Tibial nerve (tissue), 4 donors: ENCODE measurements around the gene MRPL23. TPM values are rescaled to one million over a fixed set of nuclear protein-coding genes. Genes with fewer than 3 reads are reported as not detected.

Source experiments
- DNase-seq, 2 donors: peaks; one replicate each; pipeline ENCODE4 v3.0.0-alpha.2; 2019; ENCODE audit warnings: low spot score in 2 of 2
- H3K27ac ChIP-seq, 4 donors: fragments of 200-600 bp; sonication (generic) in 3 of 4; one replicate each; pipeline ENCODE4 v1.5.1; 2017 to 2019; ENCODE audit warnings: mild to moderate bottlenecking in 1 of 4
- H3K27me3 ChIP-seq, 2 donors: fragments of 200-600 bp; sonication (generic) in 1 of 2; one replicate each; pipeline versions ENCODE4 v1.5.1 to v1.6.0; 2017 to 2019
- H3K36me3 ChIP-seq, 3 donors: fragments of 200-600 bp; sonication (generic); one replicate each; pipeline ENCODE4 v1.5.1; 2018 to 2019
- H3K4me1 ChIP-seq, 4 donors: fragments of 200-600 bp; sonication (generic) in 3 of 4; one replicate each; pipeline ENCODE4 v1.5.1; 2017 to 2019
- H3K4me3 ChIP-seq, 4 donors: fragments of 200-600 bp; sonication (generic) in 3 of 4; one replicate each; pipeline ENCODE4 v1.5.1; 2017 to 2019; ENCODE audit warnings: mild to moderate bottlenecking in 1 of 4, moderate library complexity in 1 of 4
- H3K9me3 ChIP-seq, 4 donors: fragments of 200-600 bp; sonication (generic) in 3 of 4; one replicate each; pipeline ENCODE4 v1.5.1; 2017 to 2019
- CTCF ChIP-seq, 5 experiments: fragments of 200-600 bp in 3 of 5; fragments of 450-650 bp in 2 of 5; sonication (generic) in 3 of 5; IDR thresholded peaks; one replicate each; pipeline ENCODE4 v1.5.1; 2016 to 2019; ENCODE audit warnings: antibody characterized with exemption in 5 of 5, mild to moderate bottlenecking in 3 of 5, moderate library complexity in 2 of 5
- EP300 ChIP-seq, 2 donors: sonication (generic); formaldehyde crosslinking; IDR thresholded peaks; one replicate each; pipeline ENCODE4 v1.6.1; 2017; ENCODE audit warnings: antibody characterized with exemption in 2 of 2, mild to moderate bottlenecking in 1 of 2
- POLR2A ChIP-seq, 2 donors: fragments of 450-650 bp; IDR thresholded peaks; one replicate each; pipeline ENCODE4 v1.6.1; 2017; ENCODE audit warnings: antibody characterized with exemption in 2 of 2, mild to moderate bottlenecking in 2 of 2, moderate library complexity in 2 of 2
- WGBS, 2 donors: methylation state at CpG; one replicate each; pipeline ENCODE4 v1.1.5; 2018; 5-methylcytosine and 5-hydroxymethylcytosine counted together
- total RNA-seq, 4 donors: library from RNA; depleted of rRNA; stranded (reverse); fragments of >200 nt; gene quantifications; one replicate each; pipeline ENCODE4 v1.1.0, GENCODE V29; 2016

Gene MRPL23
- total RNA-seq, 4 donors from 2014 or later, result 81.9 to 139 (median 136) TPM

DNA sequence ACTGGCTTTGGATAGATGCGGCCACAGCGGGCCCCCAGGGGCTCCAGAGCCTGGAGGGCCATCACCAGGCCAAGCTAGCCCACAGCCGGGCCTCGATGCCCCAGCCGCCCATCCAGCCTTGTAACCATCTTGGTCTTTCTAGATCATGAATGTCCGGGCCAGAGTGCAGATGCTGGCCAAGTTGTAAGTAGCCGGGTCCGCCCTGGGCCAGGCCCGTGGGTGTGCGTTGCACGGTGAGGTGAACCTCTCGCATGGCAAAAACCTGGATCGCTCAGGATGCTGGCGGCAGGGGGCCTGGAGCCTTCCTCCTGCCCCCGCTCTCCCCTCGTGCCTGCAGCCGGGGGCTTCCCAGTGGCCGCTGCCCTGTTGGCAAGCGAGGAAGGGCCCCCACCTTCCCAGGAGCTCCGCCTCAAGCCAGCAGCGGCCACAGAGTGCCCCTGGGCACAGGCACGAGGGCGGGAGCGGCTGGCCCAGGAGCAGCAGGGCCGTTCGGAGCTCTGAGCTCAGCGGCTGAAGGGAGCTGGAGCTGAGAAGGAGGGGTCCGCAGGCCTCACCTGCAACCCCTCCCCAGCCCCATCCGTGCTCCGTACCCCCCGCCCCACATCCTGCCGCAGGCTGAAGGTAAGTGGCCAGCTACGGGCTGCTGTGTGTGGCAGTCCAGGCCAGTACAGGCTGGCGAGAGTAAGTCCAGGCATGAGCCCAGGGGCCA, 10.9 kb upstream of the MRPL23 start:
- TF ChIP-seq POLR2A (IDR thresholded peaks at IDR 0.05), result no peak
- no peak for TF ChIP-seq CTCF (IDR thresholded peaks at IDR 0.05)
- no peak for TF ChIP-seq EP300 (IDR thresholded peaks at IDR 0.05)
- Histone ChIP-seq H3K9me3 (no peaks in the 10 kb centered on the region), H3K4me3 (no peak overlapping the region), H3K36me3 (no peaks in the 10 kb centered on the region), H3K27me3 (no peaks in the 10 kb centered on the region), H3K27ac (no peak overlapping the region), H3K4me1 (peaks cover 0 to 24% (median 0%) of the 10 kb centered on the region in 4 donors)
- 84 to 87% methylated on average over 13 to 17 of the region's 34 CpGs for WGBS, 2 donors
- DNase-seq, result no peak

DNA sequence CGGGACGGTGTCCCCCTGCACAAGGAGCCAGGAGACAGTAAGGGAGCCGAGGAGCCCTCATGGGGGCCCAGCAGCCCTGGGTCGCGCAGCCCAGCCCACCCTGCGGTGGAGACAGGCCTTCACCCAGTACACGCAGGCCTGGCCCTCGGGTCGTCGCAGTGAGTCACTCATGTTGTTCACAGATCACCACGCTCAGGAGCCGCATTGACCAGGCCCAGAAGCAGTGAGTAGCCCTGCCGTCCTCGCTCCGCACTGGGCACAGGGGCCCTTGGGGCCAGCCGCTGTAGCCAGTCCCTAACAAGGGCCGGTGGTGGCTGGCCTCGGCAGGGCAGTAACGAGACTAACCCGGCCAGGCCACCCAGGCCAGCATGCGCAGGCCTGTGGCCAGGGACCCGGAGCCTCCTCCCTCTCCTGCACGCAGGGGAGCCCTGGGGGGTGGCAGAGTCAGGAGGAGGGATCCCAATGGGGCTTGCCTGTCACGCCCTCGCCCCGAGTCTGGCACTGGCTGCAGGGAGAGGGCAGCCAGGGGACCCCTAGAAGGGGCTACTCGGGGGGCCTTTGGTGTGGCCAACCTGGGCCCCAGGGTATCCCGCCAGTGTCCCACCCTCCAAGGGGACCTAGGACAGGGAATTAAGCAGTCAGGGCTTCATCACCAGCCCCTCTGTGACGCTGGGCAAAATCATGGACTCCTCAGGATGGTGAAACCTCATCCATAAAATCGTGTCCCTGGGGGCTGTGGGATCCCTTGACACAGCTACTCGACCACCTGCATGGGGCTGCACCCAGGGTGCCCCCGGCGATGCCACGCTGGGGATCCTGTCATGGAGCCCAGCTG, 10.1 kb upstream of the MRPL23 start:
- no peak overlapping the region for H3K4me3 ChIP-seq
- TF ChIP-seq POLR2A (IDR thresholded peaks at IDR 0.05) (no peak), CTCF (IDR thresholded peaks at IDR 0.05) (no peak), EP300 (IDR thresholded peaks at IDR 0.05) (no peak)
- no peaks in the 10 kb centered on the region for H3K27me3 ChIP-seq
- no peak overlapping the region for H3K27ac ChIP-seq
- peaks cover 0 to 17% (median 0%) of the 10 kb centered on the region in 4 donors for H3K4me1 ChIP-seq
- no peak for DNase-seq
- H3K36me3 ChIP-seq, result no peaks in the 10 kb centered on the region
- no peaks in the 10 kb centered on the region for H3K9me3 ChIP-seq
- WGBS, 2 donors, result 88 to 89% methylated on average over 7 to 22 of the region's 34 CpGs

DNA sequence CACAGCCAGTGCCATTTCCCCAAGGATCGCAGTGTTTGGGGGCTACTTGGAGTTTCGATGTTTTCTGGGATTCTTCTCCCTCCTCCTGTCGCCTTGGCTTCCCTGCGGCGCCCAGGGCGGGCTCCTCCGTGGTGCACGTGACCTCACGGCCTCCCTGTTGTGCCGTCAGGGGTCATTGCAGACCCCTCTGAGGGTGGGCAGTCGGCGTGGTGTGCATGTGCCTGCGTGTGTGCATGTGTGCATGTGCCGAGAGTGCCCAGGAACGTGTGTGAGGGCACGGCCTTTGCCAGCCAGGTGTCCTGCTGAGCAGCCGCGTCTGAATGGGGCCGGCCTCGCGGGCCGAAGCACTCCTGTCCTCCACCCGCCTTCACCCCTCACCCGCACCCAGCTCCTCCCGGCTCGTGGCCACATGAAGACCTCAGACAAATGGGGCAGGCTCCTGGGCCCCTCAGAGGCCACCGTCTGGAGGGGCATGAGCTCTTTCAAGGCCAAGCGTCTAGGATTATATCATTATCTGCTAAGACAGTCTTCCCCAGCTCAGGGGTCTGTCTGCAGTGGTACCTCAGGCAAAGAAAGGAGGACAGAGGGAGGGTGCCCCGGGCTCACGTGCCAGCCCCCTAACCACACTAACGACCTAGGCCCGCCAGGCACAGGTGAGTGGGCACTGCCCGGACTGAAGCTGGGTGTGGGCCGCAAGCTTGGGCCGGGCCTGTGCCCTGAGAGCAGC, 9.4 kb upstream of the MRPL23 start:
- TF ChIP-seq CTCF (IDR thresholded peaks at IDR 0.05) (no peak), EP300 (IDR thresholded peaks at IDR 0.05) (no peak), POLR2A (IDR thresholded peaks at IDR 0.05) (no peak)
- Histone ChIP-seq H3K27ac (no peak overlapping the region), H3K4me3 (no peak overlapping the region), H3K9me3 (no peaks in the 10 kb centered on the region), H3K27me3 (no peaks in the 10 kb centered on the region), H3K36me3 (no peaks in the 10 kb centered on the region), H3K4me1 (peaks cover 0 to 22% (median 0%) of the 10 kb centered on the region in 4 donors)
- 89 to 90% methylated on average over 14 to 35 of the region's 35 CpGs for WGBS, 2 donors
- DNase-seq, result no peak

- Histone ChIP-seq H3K4me3 (no peak overlapping the region), H3K9me3 (no peaks in the 10 kb centered on the region), H3K27ac (peak overlapping the region in 1 of 4 donors; percentile 47), H3K4me1 (peaks cover 0 to 24% (median under 1%) of the 10 kb centered on the region in 4 donors), H3K27me3 (no peaks in the 10 kb centered on the region), H3K36me3 (no peaks in the 10 kb centered on the region)
- TF ChIP-seq EP300 (IDR thresholded peaks at IDR 0.05) (no peak), CTCF (IDR thresholded peaks at IDR 0.05) (no peak), POLR2A (IDR thresholded peaks at IDR 0.05) (no peak)
- 63 to 80% methylated on average over 12 to 21 of the region's 27 CpGs for WGBS, 2 donors
- DNase-seq, result no peak
Observed at GRCh38 chr11:1938343-1939005, 8.7 kb upstream of the MRPL23 start.
